Astrocyte (in vitro differentiated cells and primary cell): Measurements from ENCODE around the gene MIF.

Experiments
- EZH2 ChIP-seq: IDR thresholded peaks from 2 replicates; pipeline ENCODE4 v1.6.1; 2012; ENCODE audit warnings: mild to moderate bottlenecking, low read length, inconsistent platforms; ENCODE audit not compliant: insufficient read depth
- TF ChIP-seq, protein P1 (sequence below): IDR thresholded peaks from 2 replicates; pipeline ENCODE4 v1.5.1; 2011; ENCODE audit warnings: low read depth, mild to moderate bottlenecking, inconsistent platforms, low read length, moderate library complexity; ENCODE audit not compliant: insufficient read depth

GRCh38 chr22:23906641-23907040 lies 12.5 kb downstream of the MIF start:
- TF ChIP-seq, protein P1, sequence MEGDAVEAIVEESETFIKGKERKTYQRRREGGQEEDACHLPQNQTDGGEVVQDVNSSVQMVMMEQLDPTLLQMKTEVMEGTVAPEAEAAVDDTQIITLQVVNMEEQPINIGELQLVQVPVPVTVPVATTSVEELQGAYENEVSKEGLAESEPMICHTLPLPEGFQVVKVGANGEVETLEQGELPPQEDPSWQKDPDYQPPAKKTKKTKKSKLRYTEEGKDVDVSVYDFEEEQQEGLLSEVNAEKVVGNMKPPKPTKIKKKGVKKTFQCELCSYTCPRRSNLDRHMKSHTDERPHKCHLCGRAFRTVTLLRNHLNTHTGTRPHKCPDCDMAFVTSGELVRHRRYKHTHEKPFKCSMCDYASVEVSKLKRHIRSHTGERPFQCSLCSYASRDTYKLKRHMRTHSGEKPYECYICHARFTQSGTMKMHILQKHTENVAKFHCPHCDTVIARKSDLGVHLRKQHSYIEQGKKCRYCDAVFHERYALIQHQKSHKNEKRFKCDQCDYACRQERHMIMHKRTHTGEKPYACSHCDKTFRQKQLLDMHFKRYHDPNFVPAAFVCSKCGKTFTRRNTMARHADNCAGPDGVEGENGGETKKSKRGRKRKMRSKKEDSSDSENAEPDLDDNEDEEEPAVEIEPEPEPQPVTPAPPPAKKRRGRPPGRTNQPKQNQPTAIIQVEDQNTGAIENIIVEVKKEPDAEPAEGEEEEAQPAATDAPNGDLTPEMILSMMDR: no peak
- TF ChIP-seq EZH2: no peak
